Hematopoietic multipotent progenitor cell treated with erythropoietin and hydrocortisone succinate and interleukin-3 and kit ligand, for 8 days (in vitro differentiated cells): Measurements from ENCODE around the gene ANTXRL.
"Not testable (repeated sequence)": the region's sequence is repeated elsewhere in the genome, so short reads cannot be mapped to it uniquely, and the experiment has no call there.

ENCODE experiments used
- DNase-seq: peaks from one replicate; pipeline ENCODE4 v3.0.0-alpha.2; 2015

Gene ANTXRL

GRCh38 chr10:46277840-46278239 is 9.0 kb upstream of the ANTXRL start:
- no peak for DNase-seq

GRCh38 chr10:46282421-46282831 is 4.4 kb upstream of the ANTXRL start:
- not testable (repeated sequence) for DNase-seq

DNA sequence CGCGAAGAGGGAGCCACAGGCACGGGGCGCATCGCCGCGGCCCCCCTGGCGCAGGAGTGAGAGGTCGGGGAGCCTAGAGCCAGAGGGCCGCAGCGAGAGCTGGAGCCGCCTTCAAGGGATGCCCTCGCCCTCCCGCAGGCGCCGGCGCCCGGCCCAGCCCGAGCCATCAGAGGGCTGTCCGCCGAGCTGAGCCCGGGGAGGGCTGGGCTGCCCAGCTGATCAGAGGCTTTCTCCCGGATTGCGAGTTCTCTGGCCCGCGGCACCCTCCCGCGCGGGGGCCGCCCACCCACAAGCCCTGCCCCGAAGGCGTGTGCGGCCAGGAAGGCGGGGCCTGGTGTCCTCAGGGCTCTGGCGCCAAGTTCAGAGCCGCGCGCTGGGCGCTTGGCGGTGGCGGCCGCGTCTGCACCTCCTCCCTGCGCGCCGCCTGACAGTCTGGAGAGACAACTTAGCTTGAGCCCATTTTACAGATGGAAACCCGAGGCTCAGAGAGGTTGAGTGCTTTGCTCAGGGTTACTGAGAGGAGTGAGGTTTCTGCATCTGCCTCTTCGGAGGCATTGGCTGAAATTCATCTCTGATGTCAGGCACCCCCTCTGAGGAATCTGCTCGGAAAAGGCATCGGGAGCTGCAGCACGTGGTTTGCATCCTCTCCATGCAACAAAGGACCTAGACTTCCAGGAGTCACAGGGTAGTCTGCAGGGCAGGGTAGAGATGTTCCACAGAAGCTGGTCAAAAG is 3.8 kb upstream of the ANTXRL start:
- peak; percentile 68 for DNase-seq

DNA sequence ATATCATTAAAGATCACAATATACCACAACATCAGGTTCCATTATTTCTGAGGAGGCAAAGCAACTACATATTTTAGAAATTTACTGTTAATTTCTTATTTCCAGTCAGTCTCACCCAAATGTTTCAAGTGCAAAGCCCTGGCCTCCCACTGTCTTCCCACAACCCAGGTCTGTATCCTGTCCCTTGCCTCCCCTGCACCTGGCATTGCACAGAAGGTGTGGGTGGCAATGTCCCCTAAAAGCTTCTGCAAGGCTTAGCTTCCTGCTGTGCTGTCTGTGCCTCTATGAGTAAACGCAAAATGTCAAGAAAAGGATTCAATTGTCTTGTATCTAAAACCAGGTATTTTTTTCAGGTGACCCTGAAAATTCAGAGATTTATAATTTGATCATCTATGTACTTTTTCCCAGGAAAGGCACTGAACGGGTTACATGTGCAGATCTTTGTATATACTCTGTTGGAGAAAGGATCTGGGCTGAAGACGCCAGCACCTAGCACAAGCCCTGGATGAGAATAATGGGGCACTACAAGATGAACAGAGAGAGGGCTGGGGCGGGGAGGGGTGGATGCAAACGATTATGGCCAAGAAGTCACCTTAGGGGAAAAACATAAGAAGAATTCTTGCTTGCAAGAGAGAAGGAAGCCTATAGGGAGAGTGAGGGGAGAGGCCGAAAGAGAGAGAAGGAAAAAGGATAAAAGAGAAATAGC is 3.1 kb upstream of the ANTXRL start:
- DNase-seq: no peak

DNA sequence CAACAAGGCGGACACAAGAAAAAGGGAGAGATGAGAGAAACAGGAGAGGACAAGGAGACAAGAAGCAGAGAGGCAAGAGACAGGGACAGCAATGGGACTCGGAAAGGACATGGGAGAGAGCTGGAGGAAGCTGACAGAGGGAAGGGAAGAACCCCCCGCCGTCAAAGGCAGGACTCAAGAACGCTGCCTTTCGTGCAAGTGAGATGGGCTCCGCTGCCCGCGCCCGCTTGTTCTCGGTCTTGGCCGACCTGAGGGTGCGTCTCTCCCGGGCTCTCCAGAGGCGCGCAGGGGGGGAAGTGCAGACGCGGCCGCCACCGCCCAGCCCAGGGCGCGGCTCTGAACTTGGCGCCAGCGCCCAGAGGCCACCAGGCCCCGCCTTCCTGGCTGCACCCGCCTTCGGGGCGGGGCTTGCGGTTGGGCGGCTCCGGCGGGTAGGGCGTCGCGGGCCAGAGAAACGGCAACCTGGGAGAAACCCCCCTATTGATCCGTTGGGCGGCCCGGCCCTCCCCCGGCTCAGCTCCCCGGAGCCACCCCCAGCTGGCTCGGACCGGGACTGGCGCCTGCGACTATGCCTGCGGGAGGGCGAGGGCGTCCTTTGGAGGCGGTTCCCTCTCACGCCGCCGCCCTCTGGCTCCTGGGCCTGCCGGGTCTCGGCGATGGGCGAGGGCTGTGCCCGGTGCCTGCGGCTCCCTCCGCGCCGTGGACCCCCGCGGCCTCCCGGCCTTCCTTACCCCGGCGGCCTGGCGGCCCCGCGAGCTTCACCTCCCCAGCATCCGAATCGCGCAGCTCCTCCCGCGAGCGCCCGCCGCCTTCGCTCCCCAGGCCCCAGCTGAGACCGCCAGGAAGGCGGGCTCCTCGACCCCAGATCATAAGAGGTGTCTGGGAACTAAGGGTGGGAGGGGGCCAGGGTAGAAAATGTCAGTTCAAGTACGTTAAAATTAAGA is 2.2 kb upstream of the ANTXRL start:
- peak; percentile 84 for DNase-seq

DNA sequence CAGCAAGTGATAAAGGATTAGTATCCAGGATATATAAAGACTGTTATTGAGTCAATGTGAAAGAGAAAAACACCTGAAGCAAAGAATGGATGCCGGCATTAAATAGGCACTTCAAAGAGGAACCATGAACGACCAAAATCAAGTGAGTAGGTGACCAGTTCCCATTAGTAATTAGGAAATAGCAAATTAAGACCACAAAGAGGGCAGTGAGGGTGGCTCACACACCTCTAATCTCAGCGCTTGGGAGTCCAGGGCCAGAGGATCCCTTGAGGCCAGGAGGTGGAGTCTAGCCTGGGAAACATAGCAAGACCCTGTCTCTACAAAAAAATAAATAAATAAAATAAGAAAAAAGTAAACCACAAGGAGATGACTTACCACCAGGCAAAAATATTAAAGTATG is 1.5 kb upstream of the ANTXRL start:
- DNase-seq: no peak

DNA sequence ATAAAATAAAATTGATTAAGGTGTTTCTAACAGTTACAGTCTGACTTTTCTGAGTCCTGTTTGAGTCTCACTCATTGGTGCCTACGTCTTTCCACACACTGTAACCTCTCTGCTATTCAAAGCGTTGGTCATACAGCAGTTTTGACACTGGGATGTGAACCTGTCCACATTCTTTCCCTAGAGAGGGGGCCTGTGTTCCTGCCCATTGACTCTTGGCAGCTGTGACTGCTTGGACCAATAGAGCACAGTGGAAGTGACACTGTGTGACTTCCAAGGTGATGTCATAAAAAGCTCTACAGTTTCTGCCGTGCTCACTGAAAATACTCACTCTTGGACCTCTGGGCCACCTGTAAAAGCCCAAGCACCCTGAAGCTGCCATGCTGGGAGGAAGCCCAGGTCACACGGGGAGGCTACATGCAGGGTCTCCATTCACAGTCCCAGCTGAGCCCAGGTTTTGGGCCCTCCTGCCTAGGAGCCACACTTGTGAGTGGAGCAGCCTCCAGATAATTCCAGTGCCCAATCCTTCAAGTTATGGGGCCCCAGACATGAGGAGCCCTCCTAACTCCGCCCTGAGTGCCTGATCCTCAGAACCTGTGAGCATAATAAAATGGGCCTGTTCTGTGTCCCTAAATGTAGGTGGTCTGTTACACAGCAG is 704 bp upstream of the ANTXRL start:
- no peak for DNase-seq

GRCh38 chr10:46287846-46288477 is 1.2 kb downstream of the ANTXRL start:
- no peak for DNase-seq

DNA sequence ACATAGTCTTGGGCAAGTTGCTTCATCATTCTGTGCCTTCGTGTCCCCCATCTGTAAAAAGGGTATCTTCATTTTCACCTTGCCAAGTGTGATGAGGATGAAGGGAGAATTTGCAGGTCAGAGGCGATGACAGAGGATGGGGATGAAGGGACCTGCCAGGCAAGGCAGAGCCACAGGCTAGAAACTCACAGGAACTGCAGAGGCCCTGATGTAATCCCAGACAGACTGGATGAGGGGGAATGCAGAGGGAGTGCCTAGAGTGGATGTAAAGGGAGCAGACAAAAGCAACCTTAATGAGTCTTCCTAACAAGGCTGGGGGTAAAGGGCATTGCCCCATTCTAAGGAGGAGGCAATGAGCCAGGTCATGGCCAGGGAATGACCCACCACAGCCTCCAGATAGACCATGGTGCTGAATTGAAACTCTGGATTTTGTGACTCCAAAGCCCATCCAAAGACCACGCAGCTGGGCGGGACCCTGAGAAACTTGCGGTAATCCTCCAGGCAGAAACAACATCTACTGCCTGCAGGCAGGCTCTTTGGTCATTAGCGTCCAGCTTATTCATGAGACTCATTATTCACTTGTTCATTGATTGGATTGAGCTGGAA is 1.9 kb downstream of the ANTXRL start:
- no peak for DNase-seq

DNA sequence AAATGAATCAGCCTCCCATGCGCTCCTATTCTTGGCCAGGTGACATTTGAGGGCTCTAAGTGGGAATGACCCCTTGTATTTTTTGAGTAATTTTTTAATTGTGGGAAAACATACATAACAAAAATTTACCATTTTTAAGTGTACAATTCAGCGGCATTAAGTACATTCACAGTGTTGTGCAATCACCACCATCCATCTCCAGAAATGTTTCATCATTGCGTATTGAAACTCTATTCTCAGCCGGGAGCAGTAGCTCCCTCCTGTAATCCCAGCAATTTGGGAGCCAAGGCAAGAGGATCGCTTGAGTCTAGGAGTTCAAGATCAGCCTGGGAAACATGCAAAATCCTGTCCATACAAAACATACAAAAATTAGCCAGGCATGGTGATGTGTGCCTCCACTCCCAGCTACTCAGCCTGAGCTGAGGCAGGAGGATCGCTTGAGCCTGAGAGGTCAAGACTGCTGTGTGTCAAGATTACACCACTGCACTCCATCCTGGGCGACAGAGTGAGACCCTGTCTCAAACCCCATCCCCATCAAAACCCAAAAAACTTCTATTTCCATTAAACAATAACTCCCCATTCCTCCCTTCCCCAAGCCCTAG is 2.5 kb downstream of the ANTXRL start:
- no peak for DNase-seq

DNA sequence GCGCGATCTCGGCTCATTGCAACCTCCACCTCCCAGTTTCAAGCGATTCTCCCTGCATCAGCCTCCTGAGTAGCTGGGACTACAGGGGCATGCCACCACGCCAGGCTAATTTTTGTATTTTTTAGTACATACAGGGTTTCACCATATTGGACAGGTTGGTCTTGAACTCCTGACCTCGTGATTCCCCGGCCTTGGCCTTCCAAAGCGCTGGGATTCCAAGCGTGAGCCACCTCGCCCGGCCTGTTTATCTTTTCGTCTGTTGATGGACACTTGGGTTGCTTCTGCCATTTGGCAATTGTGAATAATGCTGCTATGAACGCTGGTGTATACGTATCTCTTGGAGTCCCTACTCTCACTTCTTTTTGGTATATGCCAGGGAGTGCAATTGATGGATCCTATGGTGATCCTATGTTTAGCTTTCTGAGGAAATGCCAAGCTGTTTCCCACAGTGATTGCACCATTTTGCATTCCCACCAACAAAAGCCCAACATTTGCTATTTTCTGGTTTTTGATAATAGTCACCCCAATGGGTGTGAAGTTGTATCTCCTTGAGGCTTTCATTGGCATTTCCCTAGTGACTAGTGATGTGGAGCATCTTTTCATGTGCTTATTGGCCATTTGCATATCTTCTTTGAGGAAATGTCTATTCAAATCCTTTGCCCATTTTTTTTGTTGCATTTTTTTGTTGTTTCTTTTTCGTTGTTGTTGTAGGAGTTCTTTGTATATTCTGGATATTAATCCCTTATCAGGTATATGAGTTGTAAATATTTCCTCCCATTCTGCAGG is 3.5 kb downstream of the ANTXRL start:
- no peak for DNase-seq

GRCh38 chr10:46291817-46292572 is 5.2 kb downstream of the ANTXRL start:
- DNase-seq: no peak

- no peak for DNase-seq
Measured at GRCh38 chr10:46292573-46293023, 5.8 kb downstream of the ANTXRL start.

DNA sequence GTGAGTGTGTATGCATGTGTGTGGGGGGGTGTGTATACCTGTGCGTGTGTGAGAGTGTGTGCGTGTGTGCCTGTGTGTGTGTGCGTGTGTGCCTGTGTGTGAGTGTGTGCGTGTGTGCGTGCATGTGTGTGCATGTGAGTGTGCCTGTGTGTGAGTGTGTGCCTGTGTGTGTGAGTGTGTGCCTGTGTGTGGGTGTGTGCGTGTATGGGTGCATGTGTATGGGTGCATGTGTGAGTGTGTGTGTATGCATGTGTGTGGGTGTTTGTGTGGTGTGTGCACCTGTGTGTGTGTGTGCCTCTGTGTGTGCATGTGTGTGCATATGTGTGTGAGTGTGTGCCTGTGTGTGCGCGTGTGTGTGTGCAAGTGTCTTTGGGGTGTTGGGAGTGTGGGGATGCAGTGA is 6.4 kb downstream of the ANTXRL start:
- DNase-seq: no peak

- DNase-seq: no peak
Measured at GRCh38 chr10:46293832-46294640, 7.2 kb downstream of the ANTXRL start.

- no peak for DNase-seq
Measured at GRCh38 chr10:46294641-46295220, 7.9 kb downstream of the ANTXRL start.

GRCh38 chr10:46295350-46296010 is 8.7 kb downstream of the ANTXRL start:
- DNase-seq: not testable (repeated sequence)

GRCh38 chr10:46296086-46296485 is 9.3 kb downstream of the ANTXRL start:
- DNase-seq: not testable (repeated sequence)
